ENCODE measurements around the gene ATF5. TPM values are rescaled to one million over a fixed set of nuclear protein-coding genes. Genes with fewer than 3 reads are reported as not detected.
A peak's percentile ranks its signal among the peaks of the same experiment; 100 is the strongest.

The ATF5 gene
- total RNA-seq, 2 experiments from 2014 or later, result 16.3 to 19.1 TPM

DNA sequence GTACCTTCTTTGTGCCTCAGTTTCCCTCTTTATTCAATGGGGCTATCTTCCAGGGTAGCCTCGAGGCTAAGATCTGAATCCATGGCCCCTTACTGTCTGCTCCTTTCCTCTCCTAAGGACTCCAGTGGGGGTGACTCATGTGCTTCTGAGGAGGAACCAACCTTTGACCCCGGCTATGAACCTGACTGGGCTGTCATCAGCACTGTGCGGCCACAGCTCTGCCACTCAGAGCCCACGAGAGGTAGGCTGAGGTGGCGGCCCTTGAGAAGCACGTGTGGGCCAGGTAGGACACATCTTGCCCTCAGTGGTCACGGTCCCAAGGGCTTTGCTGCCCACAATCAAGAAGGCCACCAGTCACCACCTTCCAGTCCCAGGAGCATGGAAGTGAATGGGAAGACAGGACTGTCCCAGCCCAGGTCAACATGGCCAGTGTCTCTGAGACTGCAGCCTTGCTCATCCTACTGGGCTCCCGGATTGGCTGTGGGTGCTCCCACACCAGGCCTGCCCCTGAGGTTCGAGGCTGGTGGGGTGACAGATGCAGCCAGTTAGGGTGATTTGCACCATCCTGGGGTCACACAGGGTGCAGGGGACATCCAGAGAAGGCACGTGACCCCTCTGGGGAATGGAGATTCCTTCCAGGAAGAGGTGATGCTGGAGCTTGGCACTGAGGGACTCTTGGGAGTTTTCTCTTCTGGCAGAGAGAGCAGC is 48.7 kb upstream of the ATF5 start:
- H3K9me3 Mint-ChIP-seq, result no peaks in the 10 kb centered on the region
- DNase-seq (no peak), ATAC-seq (ENCODE audit: poor library complexity) (no peak)
- POLR2A ChIA-PET, result no interaction called here
- peak overlapping the region; percentile 5 for H3K4me3 Mint-ChIP-seq
- H3K4me1 Mint-ChIP-seq (ENCODE audit: low read depth), result peaks cover 18% of the 10 kb centered on the region
- Histone ChIP-seq H3K9me3 (ENCODE audit: control insufficient read depth in 1 of 2, insufficient read depth in 1 of 2, low read length in 2 of 2) (peaks cover 0 to 3% of the 10 kb centered on the region in 2 experiments), H3K36me3 (ENCODE audit: insufficient read depth, low read length) (peaks cover 66% of the 10 kb centered on the region), H3K4me1 (ENCODE audit: insufficient read depth, low read length) (peaks cover 30% of the 10 kb centered on the region), H3K27ac (ENCODE audit: low read depth in 1 of 2, low read length in 2 of 2) (no peak overlapping the region), H3K27me3 (ENCODE audit: control insufficient read depth in 1 of 2, insufficient read depth in 2 of 2, low read length in 2 of 2) (no peaks in the 10 kb centered on the region), H3K4me3 (ENCODE audit: low read length) (no peak overlapping the region)
- peaks cover 56% of the 10 kb centered on the region for H3K36me3 Mint-ChIP-seq (ENCODE audit: low read depth)
- H3K27me3 Mint-ChIP-seq, result no peaks in the 10 kb centered on the region
- H3K27ac Mint-ChIP-seq, result no peak overlapping the region
- CTCF ChIA-PET, result no interaction called here
- TF ChIP-seq, protein P1, sequence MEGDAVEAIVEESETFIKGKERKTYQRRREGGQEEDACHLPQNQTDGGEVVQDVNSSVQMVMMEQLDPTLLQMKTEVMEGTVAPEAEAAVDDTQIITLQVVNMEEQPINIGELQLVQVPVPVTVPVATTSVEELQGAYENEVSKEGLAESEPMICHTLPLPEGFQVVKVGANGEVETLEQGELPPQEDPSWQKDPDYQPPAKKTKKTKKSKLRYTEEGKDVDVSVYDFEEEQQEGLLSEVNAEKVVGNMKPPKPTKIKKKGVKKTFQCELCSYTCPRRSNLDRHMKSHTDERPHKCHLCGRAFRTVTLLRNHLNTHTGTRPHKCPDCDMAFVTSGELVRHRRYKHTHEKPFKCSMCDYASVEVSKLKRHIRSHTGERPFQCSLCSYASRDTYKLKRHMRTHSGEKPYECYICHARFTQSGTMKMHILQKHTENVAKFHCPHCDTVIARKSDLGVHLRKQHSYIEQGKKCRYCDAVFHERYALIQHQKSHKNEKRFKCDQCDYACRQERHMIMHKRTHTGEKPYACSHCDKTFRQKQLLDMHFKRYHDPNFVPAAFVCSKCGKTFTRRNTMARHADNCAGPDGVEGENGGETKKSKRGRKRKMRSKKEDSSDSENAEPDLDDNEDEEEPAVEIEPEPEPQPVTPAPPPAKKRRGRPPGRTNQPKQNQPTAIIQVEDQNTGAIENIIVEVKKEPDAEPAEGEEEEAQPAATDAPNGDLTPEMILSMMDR (IDR thresholded peaks at IDR 0.05), result no peak
- intact Hi-C loops (cut with DNase I, micrococcal nuclease), result no loop called here

DNA sequence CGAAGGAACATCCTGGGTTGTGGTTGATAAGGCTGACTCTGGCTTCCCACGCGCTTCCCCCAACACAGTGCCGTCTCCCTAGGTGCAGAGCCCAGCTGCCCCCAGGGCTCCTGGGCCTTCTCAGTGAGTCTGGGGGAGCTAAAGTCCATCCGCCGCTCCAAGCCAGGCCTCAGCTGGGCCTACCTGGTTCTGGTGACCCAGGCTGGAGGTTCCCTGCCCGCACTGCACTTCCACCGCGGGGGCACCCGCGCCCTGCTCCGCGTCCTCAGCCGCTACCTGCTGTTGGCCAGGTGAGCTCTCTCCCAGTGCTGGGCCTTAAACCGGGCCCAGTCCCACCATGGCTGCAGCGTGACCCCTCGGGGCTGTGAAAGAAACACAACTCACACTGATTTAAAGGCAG is 47.8 kb upstream of the ATF5 start:
- H3K9me3 ChIP-seq (ENCODE audit: control insufficient read depth in 1 of 2, insufficient read depth in 1 of 2, low read length in 2 of 2), result peaks cover 0 to 3% of the 10 kb centered on the region in 2 experiments
- peaks cover 71% of the 10 kb centered on the region for H3K36me3 ChIP-seq (ENCODE audit: insufficient read depth, low read length)
- H3K27me3 ChIP-seq (ENCODE audit: control insufficient read depth in 1 of 2, insufficient read depth in 2 of 2, low read length in 2 of 2), result no peaks in the 10 kb centered on the region
- intact Hi-C loops (cut with DNase I, micrococcal nuclease), result no loop called here
- ChIA-PET CTCF (no interaction called here), POLR2A (no interaction called here)
- Mint-ChIP-seq H3K9me3 (no peaks in the 10 kb centered on the region), H3K27me3 (no peaks in the 10 kb centered on the region), H3K4me1 (ENCODE audit: low read depth) (peaks cover 13% of the 10 kb centered on the region), H3K27ac (no peak overlapping the region), H3K36me3 (ENCODE audit: low read depth) (peaks cover 60% of the 10 kb centered on the region), H3K4me3 (no peak overlapping the region)
- TF ChIP-seq, protein P1 (IDR thresholded peaks at IDR 0.05), result no peak
- no peak overlapping the region for H3K4me3 ChIP-seq (ENCODE audit: low read length)
- H3K27ac ChIP-seq (ENCODE audit: low read depth in 1 of 2, low read length in 2 of 2), result no peak overlapping the region
- ATAC-seq (ENCODE audit: poor library complexity) (no peak), DNase-seq (no peak)
- H3K4me1 ChIP-seq (ENCODE audit: insufficient read depth, low read length), result peaks cover 23% of the 10 kb centered on the region

DNA sequence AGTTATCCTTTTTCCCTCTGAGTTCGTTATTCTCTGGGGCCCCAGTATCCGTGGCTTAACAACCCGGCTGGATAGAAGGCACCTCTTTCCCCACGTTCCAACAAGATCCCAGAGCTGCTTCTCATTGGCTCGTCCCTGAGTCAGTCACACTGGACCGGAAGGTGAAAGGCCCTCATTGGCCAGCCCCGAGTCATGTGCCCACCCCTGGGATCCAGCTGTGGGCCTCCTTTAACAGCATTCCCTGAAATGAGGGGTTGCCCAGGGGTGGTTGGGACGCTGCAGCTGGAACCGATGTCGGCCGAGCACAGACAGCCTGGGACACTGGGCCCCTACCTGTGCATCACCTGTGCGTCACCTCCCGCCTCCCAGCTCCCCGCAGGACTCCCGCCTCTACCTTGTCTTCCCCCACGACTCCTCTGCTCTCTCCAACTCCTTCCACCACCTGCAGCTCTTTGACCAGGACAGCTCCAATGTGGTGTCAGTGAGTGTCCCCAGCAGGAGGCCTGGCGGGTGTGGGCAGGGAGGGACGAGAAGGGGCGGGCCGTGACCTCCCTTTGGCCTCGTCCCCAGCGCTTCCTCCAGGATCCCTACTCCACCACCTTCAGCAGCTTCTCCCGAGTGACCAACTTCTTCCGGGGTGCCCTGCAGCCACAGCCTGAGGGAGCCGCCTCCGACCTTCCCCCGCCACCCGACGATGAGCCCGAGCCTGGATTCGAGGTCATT is 47.2 kb upstream of the ATF5 start:
- H3K4me3 Mint-ChIP-seq, result no peak overlapping the region
- ATAC-seq (ENCODE audit: poor library complexity), result no peak

More for the DNA sequence above, 47.2 kb upstream of the ATF5 start:
- Mint-ChIP-seq H3K36me3 (ENCODE audit: low read depth) (peaks cover 64% of the 10 kb centered on the region), H3K27me3 (no peaks in the 10 kb centered on the region), H3K27ac (no peak overlapping the region), H3K9me3 (no peaks in the 10 kb centered on the region), H3K4me1 (ENCODE audit: low read depth) (peaks cover 13% of the 10 kb centered on the region)
- Histone ChIP-seq H3K4me1 (ENCODE audit: insufficient read depth, low read length) (peaks cover 23% of the 10 kb centered on the region), H3K27me3 (ENCODE audit: control insufficient read depth in 1 of 2, insufficient read depth in 2 of 2, low read length in 2 of 2) (no peaks in the 10 kb centered on the region), H3K36me3 (ENCODE audit: insufficient read depth, low read length) (peaks cover 74% of the 10 kb centered on the region), H3K4me3 (ENCODE audit: low read length) (no peak overlapping the region), H3K27ac (ENCODE audit: low read depth in 1 of 2, low read length in 2 of 2) (no peak overlapping the region), H3K9me3 (ENCODE audit: control insufficient read depth in 1 of 2, insufficient read depth in 1 of 2, low read length in 2 of 2) (peaks cover 0 to 3% of the 10 kb centered on the region in 2 experiments)
- CTCF ChIA-PET, result no interaction called here
- TF ChIP-seq, protein P1 (IDR thresholded peaks at IDR 0.05), result no peak
- intact Hi-C loops (cut with DNase I, micrococcal nuclease), result no loop called here
- no peak for DNase-seq
- POLR2A ChIA-PET, result no interaction called here
